Karpas-422 (cell line): ENCODE measurements around the gene TTC3. TPM values are rescaled to one million over a fixed set of nuclear protein-coding genes. Genes with fewer than 3 reads are reported as not detected.

Experiments used
- DNase-seq: peaks from one replicate; pipeline ENCODE4 v3.0.0-alpha.2; 2015
- H2AFZ ChIP-seq: fragments of 200-600 bp; sonication (generic); 2 replicates; pipeline ENCODE4 v1.6.1; 2014; ENCODE audit warnings: antibody characterized with exemption, low read length, mixed read lengths
- H3K27ac ChIP-seq: fragments of 200-600 bp; sonication (generic); 2 replicates; pipeline ENCODE4 v1.5.1; 2014; ENCODE audit warnings: mild to moderate bottlenecking, low read length, moderate library complexity
- H3K27me3 ChIP-seq: fragments of 200-600 bp; sonication (generic); 2 replicates; pipeline ENCODE4 v1.6.1; 2014; ENCODE audit warnings: low read length, mixed read lengths
- H3K36me3 ChIP-seq: fragments of 200-600 bp; sonication (generic); 2 replicates; pipeline ENCODE4 v1.6.1; 2014; ENCODE audit warnings: low read length, mixed read lengths; ENCODE audit not compliant: insufficient read depth
- H3K4me1 ChIP-seq: fragments of 200-600 bp; sonication (generic); 2 replicates; pipeline ENCODE4 v1.6.1; 2014; ENCODE audit warnings: mild to moderate bottlenecking, low read length, mixed read lengths
- H3K4me2 ChIP-seq: fragments of 200-600 bp; sonication (generic); 2 replicates; pipeline ENCODE4 v1.6.1; 2014; ENCODE audit warnings: low read length, low read depth, mild to moderate bottlenecking; ENCODE audit not compliant: poor library complexity, severe bottlenecking
- H3K4me3 ChIP-seq: fragments of 200-600 bp; sonication (generic); 2 replicates; pipeline ENCODE4 v1.5.1; 2014; ENCODE audit warnings: mild to moderate bottlenecking, antibody characterized with exemption, low read length, mixed read lengths
- H3K79me2 ChIP-seq: fragments of 200-600 bp; sonication (generic); 2 replicates; pipeline ENCODE4 v1.6.1; 2014; ENCODE audit warnings: mild to moderate bottlenecking, low read length, mixed read lengths
- H3K9ac ChIP-seq: fragments of 200-600 bp; sonication (generic); 2 replicates; pipeline ENCODE4 v1.6.0; 2014; ENCODE audit warnings: low read length
- H3K9me2 ChIP-seq: fragments of 200-600 bp; sonication (generic), shearing (Covaris generic); replicated peaks from 2 replicates; pipeline ENCODE4 v1.6.0; 2014; ENCODE audit warnings: mild to moderate bottlenecking, low read length, moderate library complexity; ENCODE audit not compliant: insufficient read depth
- H3K9me3 ChIP-seq: fragments of 300-700, 200-600 bp; sonication (generic); 2 replicates; pipeline ENCODE4 v1.6.1; 2014; ENCODE audit warnings: low read length, mixed read lengths
- H4K20me1 ChIP-seq: fragments of 200-600 bp; sonication (generic); 2 replicates; pipeline ENCODE4 v1.6.1; 2014; ENCODE audit warnings: mild to moderate bottlenecking, antibody characterized with exemption, low read length, low read depth; ENCODE audit not compliant: insufficient read depth
- total RNA-seq: library from RNA; depleted of rRNA; stranded (reverse); fragments of >200 nt; shearing (Covaris generic); gene quantifications from 2 replicates; pipeline ENCODE4 v1.2.3, GENCODE V29; 2014; ENCODE audit warnings: low replicate concordance

The TTC3 gene
- total RNA-seq, 1 experiment from 2014 or later: 204 TPM

DNA sequence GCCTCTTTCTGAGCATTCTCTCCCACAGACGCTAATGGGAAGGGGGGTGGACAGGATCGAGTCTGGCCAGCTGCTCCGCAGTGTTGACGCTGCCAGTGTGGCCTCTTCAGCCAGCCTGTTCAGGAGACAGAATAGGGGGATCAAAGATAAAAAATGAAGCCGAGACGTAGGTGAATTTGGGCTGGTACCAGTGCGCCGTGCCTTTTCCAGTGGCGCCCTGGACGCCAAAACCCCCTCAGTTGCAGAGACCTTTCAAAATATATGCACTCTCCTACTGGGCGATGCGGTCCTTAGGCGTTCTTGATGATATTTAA lies 1.1 kb downstream of the TTC3 start:
- Histone ChIP-seq H3K9me2 (no peaks in the 10 kb centered on the region), H3K9ac (peak overlapping the region; percentile 91), H3K79me2 (peaks cover 91% of the 10 kb centered on the region), H3K4me2 (peak overlapping the region; percentile 90), H2AFZ (peak overlapping the region; percentile 77; the same call in 1 of the 2 replicates), H4K20me1 (peaks cover 11% of the 10 kb centered on the region), H3K27me3 (no peaks in the 10 kb centered on the region), H3K36me3 (no peaks in the 10 kb centered on the region), H3K4me3 (peak overlapping the region; percentile 96), H3K9me3 (no peaks in the 10 kb centered on the region), H3K27ac (peak overlapping the region; percentile 54), H3K4me1 (peaks cover 68% of the 10 kb centered on the region)
- DNase-seq: peak; percentile 59

DNA sequence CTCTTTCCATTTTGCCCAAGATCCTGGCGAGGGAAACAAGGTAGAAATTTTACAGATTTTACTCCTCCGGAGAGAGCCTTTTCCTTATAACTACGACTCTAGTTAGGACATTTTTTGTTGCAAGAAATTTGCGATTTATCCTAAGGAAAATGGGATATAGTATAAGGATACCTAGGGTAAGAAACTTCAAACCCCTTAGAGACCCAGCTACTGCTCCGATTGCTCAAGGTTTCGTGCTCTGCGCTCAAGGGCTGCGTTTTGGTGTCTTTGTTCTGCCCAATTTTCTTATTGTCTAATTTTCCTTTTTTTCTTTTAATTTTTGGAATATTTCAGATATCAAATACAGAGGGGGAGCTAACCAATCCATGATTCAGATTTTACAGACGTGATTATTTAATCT lies 1.5 kb downstream of the TTC3 start:
- Histone ChIP-seq H3K36me3 (no peaks in the 10 kb centered on the region), H3K4me2 (peak overlapping the region; percentile 90), H3K9me2 (no peaks in the 10 kb centered on the region), H3K9me3 (no peaks in the 10 kb centered on the region), H3K27ac (peak overlapping the region; percentile 54), H3K4me1 (peaks cover 68% of the 10 kb centered on the region), H3K9ac (peak overlapping the region; percentile 91), H3K27me3 (no peaks in the 10 kb centered on the region), H2AFZ (no peak overlapping the region), H3K4me3 (peak overlapping the region; percentile 96), H3K79me2 (peaks cover 95% of the 10 kb centered on the region), H4K20me1 (peaks cover 11% of the 10 kb centered on the region)
- DNase-seq: peak; percentile 51

DNA sequence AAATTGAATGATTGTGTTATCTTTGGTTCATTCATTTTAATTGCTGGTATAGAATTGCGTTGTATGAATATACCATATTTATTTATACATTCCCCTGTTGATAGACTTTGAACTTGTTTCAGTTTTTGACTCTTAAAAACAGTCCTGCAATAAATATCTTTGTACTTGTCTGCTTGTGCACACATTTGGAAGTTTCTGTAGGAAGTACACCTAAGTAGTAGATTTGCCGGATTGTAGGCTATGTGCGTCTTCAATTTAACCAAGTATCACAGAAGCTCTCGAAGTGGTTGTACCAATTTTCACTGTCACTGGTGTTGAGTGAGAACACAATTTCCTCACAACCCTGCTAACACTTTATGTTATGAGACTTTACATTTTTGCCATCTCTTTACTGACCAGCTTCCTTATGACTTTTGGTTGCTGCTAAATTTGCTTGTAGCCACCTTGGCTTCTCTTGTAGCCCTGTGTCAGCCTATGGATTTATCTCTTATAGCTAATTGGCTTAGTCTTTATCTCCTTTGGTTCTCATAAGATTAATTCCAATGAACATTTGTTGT lies 2.2 kb downstream of the TTC3 start:
- H3K4me3 ChIP-seq: peak overlapping the region; percentile 96
- H3K27ac ChIP-seq: peak overlapping the region; percentile 54
- H3K9me2 ChIP-seq: no peaks in the 10 kb centered on the region
- H3K9me3 ChIP-seq: no peaks in the 10 kb centered on the region
- H3K36me3 ChIP-seq: no peaks in the 10 kb centered on the region
- peaks cover 96% of the 10 kb centered on the region for H3K79me2 ChIP-seq
- H3K9ac ChIP-seq: peak overlapping the region; percentile 91; the same call in 1 of the 2 replicates
- H2AFZ ChIP-seq: no peak overlapping the region
- no peaks in the 10 kb centered on the region for H3K27me3 ChIP-seq
- H3K4me1 ChIP-seq: peaks cover 66% of the 10 kb centered on the region
- peak overlapping the region; percentile 90 for H3K4me2 ChIP-seq
- DNase-seq: no peak
- H4K20me1 ChIP-seq: peaks cover 11% of the 10 kb centered on the region

DNA sequence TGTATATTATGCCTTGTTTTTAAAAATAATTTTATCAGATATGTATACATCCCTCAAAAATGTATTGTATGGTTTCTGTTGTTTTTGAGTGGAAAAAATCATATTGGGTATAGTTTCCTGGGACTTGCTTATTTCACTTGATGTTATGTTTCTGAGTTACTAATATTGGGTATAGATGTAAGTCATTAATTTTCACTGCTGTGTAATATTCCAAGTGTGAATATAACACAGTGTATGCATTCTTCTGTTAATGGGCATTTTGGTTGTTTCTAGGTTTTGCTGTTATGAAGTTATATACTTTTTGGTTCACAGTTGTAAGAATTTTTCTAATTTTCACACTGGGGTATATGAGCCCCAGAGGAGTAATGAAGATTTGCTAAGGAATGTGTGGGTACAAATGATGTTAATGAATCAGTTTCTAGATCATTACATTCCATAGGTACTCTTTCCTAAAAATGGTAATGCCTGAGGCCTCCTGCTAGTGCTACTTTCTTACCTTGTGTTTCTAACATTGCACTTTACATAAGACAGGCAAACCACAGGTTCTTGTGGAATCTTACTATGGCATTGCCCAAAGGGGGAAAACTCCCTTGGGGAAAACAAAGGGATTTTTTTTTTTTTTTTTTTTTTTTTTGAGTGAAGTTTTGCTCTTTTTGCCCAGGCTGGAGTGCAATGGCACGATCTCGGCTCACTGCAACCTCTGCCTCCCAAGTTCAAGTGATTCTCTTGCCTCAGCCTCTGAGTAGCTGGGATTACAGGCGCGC lies 3.2 kb downstream of the TTC3 start:
- H3K9ac ChIP-seq: no peak overlapping the region
- H2AFZ ChIP-seq: no peak overlapping the region
- DNase-seq: no peak
- peaks cover 96% of the 10 kb centered on the region for H3K79me2 ChIP-seq
- H3K4me1 ChIP-seq: peaks cover 60% of the 10 kb centered on the region
- no peaks in the 10 kb centered on the region for H3K9me2 ChIP-seq
- no peaks in the 10 kb centered on the region for H3K27me3 ChIP-seq
- H3K36me3 ChIP-seq: no peaks in the 10 kb centered on the region
- no peak overlapping the region for H3K4me2 ChIP-seq
- H3K27ac ChIP-seq: no peak overlapping the region
- no peaks in the 10 kb centered on the region for H3K9me3 ChIP-seq
- H3K4me3 ChIP-seq: no peak overlapping the region
- peaks cover 11% of the 10 kb centered on the region for H4K20me1 ChIP-seq

DNA sequence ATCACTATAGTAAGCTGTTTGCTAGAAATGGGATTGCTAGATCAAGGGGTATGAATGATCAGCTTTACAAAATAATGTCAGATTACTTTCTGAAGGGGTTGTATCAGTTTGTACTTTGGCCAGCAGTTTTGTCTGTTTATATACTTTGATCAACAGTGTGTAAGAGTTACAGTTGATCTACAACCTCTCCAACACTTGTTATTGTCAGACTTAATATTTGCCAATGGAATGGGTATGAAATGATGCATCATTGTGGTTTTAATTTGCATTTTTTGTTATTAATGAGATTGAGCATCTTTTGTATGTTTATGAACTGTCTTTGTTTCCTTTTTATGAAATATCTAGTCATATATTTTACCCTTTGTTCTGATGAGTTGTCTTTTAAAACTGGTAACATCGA lies 4.3 kb downstream of the TTC3 start:
- H3K9me2 ChIP-seq: no peaks in the 10 kb centered on the region
- H3K36me3 ChIP-seq: no peaks in the 10 kb centered on the region
- no peak for DNase-seq
- H4K20me1 ChIP-seq: peaks cover 11% of the 10 kb centered on the region
- no peak overlapping the region for H3K4me3 ChIP-seq
- peak overlapping the region; percentile 65 for H3K4me2 ChIP-seq
- H3K9ac ChIP-seq: no peak overlapping the region
- no peak overlapping the region for H2AFZ ChIP-seq
- H3K4me1 ChIP-seq: peaks cover 55% of the 10 kb centered on the region
- H3K79me2 ChIP-seq: peaks cover 96% of the 10 kb centered on the region
- no peaks in the 10 kb centered on the region for H3K9me3 ChIP-seq
- H3K27ac ChIP-seq: peak overlapping the region; percentile 75
- no peaks in the 10 kb centered on the region for H3K27me3 ChIP-seq

DNA sequence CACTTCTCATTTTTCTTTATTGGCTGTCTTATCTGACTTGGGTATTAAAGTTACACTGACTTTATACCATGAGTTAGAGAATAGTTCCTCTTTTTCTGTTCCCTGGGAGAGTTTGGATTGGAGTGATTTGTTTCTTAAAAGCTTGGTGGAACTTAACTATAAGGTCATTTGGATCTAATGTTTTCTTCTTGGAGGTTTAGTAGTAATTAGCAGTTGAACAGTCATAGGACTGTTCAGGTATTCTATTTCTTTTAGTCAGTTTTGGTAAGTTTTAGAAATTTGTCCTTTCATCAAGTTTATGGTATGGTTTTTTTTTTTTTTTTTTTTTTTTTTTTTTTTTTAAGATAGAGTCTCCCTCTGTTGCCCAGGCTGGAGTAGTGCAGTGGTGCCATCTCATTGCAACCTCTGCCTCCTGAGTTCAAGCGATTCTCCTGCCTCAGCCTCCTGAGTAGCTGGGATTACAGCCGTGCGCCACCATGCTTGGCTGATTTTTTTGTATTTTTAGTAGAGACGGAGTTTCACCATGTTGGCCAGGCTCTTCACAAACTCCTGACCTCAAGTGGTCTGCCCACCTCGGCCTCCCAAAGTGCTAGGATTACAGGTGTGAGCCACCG lies 6.3 kb downstream of the TTC3 start:
- Histone ChIP-seq H3K27ac (peak overlapping the region; percentile 75), H3K4me1 (peaks cover 64% of the 10 kb centered on the region), H3K9me3 (no peaks in the 10 kb centered on the region), H3K9me2 (no peaks in the 10 kb centered on the region), H3K9ac (peak overlapping the region; percentile 22; the same call in 1 of the 2 replicates), H3K4me3 (peak overlapping the region; percentile 36), H3K27me3 (no peaks in the 10 kb centered on the region), H3K36me3 (no peaks in the 10 kb centered on the region), H4K20me1 (peaks cover 8% of the 10 kb centered on the region), H3K79me2 (peaks cover 100% of the 10 kb centered on the region), H2AFZ (no peak overlapping the region), H3K4me2 (peak overlapping the region; percentile 65)
- DNase-seq: peak; percentile 77

DNA sequence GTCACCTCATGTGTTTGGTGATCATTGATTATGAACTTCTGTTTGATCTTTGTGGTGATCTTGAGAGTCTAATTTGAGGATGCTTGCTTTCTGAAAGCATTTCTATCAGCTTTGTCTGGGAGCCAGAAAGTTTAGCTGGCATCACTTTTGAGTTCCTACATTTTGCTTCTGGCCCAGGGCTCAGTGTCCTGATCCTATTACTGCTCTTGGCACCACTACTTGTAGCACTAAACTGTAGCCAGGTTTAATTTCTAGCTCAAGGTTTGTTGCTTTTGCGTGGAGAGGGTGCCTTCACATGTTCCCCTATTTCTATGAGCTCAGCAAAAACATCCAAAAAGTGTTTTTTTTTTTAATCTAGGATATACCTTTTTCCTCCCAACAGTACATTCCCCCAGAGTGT lies 9.3 kb downstream of the TTC3 start:
- Histone ChIP-seq H2AFZ (no peak overlapping the region), H4K20me1 (peaks cover 6% of the 10 kb centered on the region; the same call in 1 of the 2 replicates), H3K9me2 (no peaks in the 10 kb centered on the region), H3K4me1 (peaks cover 50% of the 10 kb centered on the region), H3K9me3 (no peaks in the 10 kb centered on the region), H3K79me2 (peaks cover 100% of the 10 kb centered on the region), H3K27ac (no peak overlapping the region), H3K27me3 (no peaks in the 10 kb centered on the region), H3K9ac (no peak overlapping the region), H3K36me3 (no peaks in the 10 kb centered on the region), H3K4me2 (no peak overlapping the region), H3K4me3 (no peak overlapping the region)
- DNase-seq: no peak

DNA sequence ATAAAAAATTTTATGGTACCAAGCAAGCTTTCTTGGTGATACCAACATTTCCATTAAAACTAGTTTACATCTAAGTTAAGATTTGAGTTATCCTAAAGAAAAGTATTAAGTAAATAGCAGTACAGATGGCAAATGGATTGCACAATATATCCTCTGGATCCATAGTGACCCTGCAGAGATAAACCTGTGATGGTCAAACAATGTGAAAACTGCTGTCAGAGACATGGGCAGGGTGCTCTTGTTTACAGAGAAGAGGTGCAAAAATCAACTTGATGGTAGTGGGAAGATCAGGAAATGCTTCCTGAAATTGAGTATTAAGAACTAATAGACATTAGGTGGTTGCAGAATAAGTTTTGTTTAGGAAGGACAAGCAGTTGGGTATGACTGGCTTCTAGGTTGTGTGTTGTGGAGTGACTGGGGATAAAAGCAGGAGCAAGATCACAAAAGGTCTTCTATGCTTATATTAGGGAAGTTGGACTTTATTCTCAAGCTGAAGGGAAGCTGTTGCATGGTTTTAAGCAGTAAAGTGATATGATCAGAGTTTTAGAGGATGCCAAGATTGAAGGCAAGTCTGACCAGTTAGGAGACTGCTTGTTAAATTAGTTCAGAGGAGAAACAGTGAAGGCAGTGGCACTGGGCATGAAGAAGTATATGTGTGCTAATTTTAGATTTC lies 9.9 kb downstream of the TTC3 start:
- no peak overlapping the region for H3K4me3 ChIP-seq
- H3K27ac ChIP-seq: no peak overlapping the region
- no peaks in the 10 kb centered on the region for H3K9me3 ChIP-seq
- H3K79me2 ChIP-seq: peaks cover 100% of the 10 kb centered on the region
- no peaks in the 10 kb centered on the region for H3K36me3 ChIP-seq
- no peak overlapping the region for H2AFZ ChIP-seq
- no peaks in the 10 kb centered on the region for H3K9me2 ChIP-seq
- H4K20me1 ChIP-seq: peaks cover 7% of the 10 kb centered on the region; the same call in 1 of the 2 replicates
- H3K4me2 ChIP-seq: no peak overlapping the region
- H3K27me3 ChIP-seq: no peaks in the 10 kb centered on the region
- peaks cover 44% of the 10 kb centered on the region for H3K4me1 ChIP-seq
- no peak overlapping the region for H3K9ac ChIP-seq
- DNase-seq: no peak
